Measurements from ENCODE around the gene CIAO2A.

The CIAO2A gene

GRCh38 chr15:64024172-64025050 lies 69.2 kb downstream of the CIAO2A start:
- no peaks in the 10 kb centered on the region for H3K36me3 ChIP-seq (ENCODE audit: control insufficient read depth, insufficient read depth, low read length)
- H3K9ac ChIP-seq, result no peak overlapping the region
- H3K79me2 ChIP-seq, result no peaks in the 10 kb centered on the region
- H3K27me3 ChIP-seq (ENCODE audit: control insufficient read depth, insufficient read depth, low read length), result no peaks in the 10 kb centered on the region
- no peak for TF ChIP-seq CTCF (IDR thresholded peaks at IDR 0.05)
- H3K4me2 ChIP-seq (ENCODE audit: low read length), result no peak overlapping the region
- H3K27ac ChIP-seq, result no peak overlapping the region
- no peaks in the 10 kb centered on the region for H3K9me3 ChIP-seq (ENCODE audit: control insufficient read depth, low read length)
- no peaks in the 10 kb centered on the region for H3K4me1 ChIP-seq
- no peak overlapping the region for H2AFZ ChIP-seq
- H3K4me3 ChIP-seq (ENCODE audit: low read depth, low read length), result no peak overlapping the region

- H3K79me2 ChIP-seq, result no peaks in the 10 kb centered on the region
- H2AFZ ChIP-seq, result no peak overlapping the region
- no peak overlapping the region for H3K9ac ChIP-seq
- no peak for TF ChIP-seq CTCF (IDR thresholded peaks at IDR 0.05)
- no peaks in the 10 kb centered on the region for H3K9me3 ChIP-seq (ENCODE audit: control insufficient read depth, low read length)
- no peaks in the 10 kb centered on the region for H3K27me3 ChIP-seq (ENCODE audit: control insufficient read depth, insufficient read depth, low read length)
- H3K4me3 ChIP-seq (ENCODE audit: low read depth, low read length), result no peak overlapping the region
- no peaks in the 10 kb centered on the region for H3K4me1 ChIP-seq
- no peaks in the 10 kb centered on the region for H3K36me3 ChIP-seq (ENCODE audit: control insufficient read depth, insufficient read depth, low read length)
- no peak overlapping the region for H3K27ac ChIP-seq
- H3K4me2 ChIP-seq (ENCODE audit: low read length), result no peak overlapping the region
Observed at GRCh38 chr15:64023220-64023619, 70.4 kb downstream of the CIAO2A start.

- TF ChIP-seq CTCF (IDR thresholded peaks at IDR 0.05), result no peak
- no peaks in the 10 kb centered on the region for H3K4me1 ChIP-seq
- H3K4me2 ChIP-seq (ENCODE audit: low read length), result no peak overlapping the region
- H3K9ac ChIP-seq, result no peak overlapping the region
- H3K36me3 ChIP-seq (ENCODE audit: control insufficient read depth, insufficient read depth, low read length), result no peaks in the 10 kb centered on the region
- H3K4me3 ChIP-seq (ENCODE audit: low read depth, low read length), result no peak overlapping the region
- H3K27me3 ChIP-seq (ENCODE audit: control insufficient read depth, insufficient read depth, low read length), result no peaks in the 10 kb centered on the region
- H3K27ac ChIP-seq, result no peak overlapping the region
- H2AFZ ChIP-seq, result no peak overlapping the region
- H3K79me2 ChIP-seq, result no peaks in the 10 kb centered on the region
- H3K9me3 ChIP-seq (ENCODE audit: control insufficient read depth, low read length), result no peaks in the 10 kb centered on the region
Observed at GRCh38 chr15:64022571-64022970, 71.1 kb downstream of the CIAO2A start.

Data from parathyroid adenoma (tissue), 2 donors.